ENCODE results near the gene MAPK8IP1.

MAPK8IP1 gene

DNA sequence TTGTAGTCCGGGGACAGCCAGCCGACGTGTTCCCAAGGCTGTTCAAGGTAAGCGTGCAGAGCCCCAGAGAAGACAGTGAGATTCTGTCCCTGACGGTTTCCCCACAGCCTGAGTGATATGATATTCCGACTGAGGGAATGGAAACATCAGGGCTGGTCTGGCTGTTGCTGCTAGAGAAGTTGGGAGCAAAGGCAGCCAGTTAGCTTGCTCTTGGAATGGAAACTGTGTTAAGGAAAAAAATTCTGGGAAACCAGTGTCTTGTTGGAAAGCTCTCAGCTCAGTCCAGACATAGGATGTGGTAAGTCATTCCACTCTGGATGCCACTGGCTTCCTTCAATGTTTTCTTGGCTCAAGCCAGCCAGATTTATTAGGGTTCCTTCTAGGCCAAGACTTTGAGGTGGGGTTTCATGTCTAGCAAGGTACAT lies 29.4 kb upstream of the MAPK8IP1 start:
- Histone ChIP-seq H3K4me3 (no peak overlapping the region), H3K9me3 (no peaks in the 10 kb centered on the region), H3K27me3 (no peaks in the 10 kb centered on the region), H3K4me1 (peaks cover 11 to 96% (median 91%) of the 10 kb centered on the region in 4 donors), H3K36me3 (peaks cover 5 to 24% (median 15%) of the 10 kb centered on the region in 3 donors), H3K27ac (peak overlapping the region; percentile 84 to 88)
- intact Hi-C loops (cut with DNase I; ENCODE audit: low total_unique reads) = loop anchor here (5.0 kb wide), 1 partner anchor 61 kb away; the partner anchor contains the start of gene PEX16
- TF ChIP-seq, protein P1, sequence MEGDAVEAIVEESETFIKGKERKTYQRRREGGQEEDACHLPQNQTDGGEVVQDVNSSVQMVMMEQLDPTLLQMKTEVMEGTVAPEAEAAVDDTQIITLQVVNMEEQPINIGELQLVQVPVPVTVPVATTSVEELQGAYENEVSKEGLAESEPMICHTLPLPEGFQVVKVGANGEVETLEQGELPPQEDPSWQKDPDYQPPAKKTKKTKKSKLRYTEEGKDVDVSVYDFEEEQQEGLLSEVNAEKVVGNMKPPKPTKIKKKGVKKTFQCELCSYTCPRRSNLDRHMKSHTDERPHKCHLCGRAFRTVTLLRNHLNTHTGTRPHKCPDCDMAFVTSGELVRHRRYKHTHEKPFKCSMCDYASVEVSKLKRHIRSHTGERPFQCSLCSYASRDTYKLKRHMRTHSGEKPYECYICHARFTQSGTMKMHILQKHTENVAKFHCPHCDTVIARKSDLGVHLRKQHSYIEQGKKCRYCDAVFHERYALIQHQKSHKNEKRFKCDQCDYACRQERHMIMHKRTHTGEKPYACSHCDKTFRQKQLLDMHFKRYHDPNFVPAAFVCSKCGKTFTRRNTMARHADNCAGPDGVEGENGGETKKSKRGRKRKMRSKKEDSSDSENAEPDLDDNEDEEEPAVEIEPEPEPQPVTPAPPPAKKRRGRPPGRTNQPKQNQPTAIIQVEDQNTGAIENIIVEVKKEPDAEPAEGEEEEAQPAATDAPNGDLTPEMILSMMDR (IDR thresholded peaks at IDR 0.05) = no peak
- DNase-seq = peak; percentile 54 to 73

DNA sequence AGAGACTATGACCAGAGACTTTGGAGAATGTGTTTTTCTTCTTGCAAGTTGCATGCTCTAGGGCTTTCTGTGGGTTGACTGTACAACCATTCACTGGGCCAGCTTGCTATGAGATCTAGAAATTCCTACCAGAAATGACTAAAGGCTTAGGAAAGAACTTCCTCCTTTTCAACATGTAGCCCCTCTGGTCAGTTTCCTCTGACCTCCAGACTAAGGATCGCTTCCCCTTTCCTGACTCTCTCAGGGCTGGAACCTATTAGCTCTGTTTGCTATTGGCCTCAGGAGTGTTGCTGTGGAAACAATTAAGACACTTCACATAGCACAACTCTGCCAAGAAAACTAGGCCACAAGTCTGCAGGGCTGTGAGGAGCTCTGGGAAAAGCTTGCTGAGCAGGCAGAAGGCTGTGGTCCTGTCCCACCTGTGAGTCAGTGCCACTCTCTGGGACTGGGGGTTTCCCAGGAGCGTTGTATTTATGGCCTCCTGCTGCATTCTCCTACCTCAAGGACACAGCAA lies 27.4 kb upstream of the MAPK8IP1 start:
- Histone ChIP-seq H3K36me3 (peaks cover 24 to 43% (median 35%) of the 10 kb centered on the region in 3 donors), H3K4me3 (no peak overlapping the region), H3K4me1 (peaks cover 11 to 76% (median 71%) of the 10 kb centered on the region in 4 donors), H3K9me3 (no peaks in the 10 kb centered on the region), H3K27ac (peak overlapping the region; percentile 84 to 88), H3K27me3 (no peaks in the 10 kb centered on the region)
- TF ChIP-seq, protein P1 (IDR thresholded peaks at IDR 0.05) = no peak
- peak in 1 of 2 donors; percentile 38 for DNase-seq
- intact Hi-C loops (cut with DNase I; ENCODE audit: low total_unique reads) = loop anchor here (5.0 kb wide), 1 partner anchor 59 kb away; the partner anchor contains the start of gene PEX16

DNA sequence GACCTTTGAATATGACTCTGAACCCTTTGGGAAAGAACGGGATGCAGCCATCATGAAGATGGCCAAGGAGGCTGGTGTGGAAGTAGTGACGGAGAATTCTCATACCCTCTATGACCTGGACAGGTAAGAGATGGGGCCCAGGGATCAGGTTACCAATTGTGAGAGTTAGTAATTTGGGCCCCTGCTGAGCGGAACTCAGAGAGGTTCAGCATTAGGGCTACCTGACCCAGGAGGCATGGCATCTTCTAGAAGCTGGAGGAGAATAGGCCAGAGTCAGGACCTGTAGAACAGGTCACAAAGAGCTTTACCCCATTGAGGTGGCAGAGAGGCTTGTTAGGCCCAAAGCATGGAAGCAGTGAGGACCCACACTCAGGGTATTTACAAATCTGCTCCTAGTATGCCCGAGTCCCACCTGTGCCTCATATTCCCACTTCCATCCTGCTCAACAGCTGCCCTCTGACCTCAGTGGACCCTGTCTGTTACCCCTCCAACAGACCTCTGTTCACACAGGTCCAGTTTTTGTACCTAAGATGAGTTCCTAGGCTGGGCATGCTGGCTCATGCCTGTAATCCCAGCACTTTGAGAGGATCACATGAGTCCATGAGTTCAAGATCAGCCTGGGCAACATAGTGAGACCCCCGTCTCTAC lies 26.6 kb upstream of the MAPK8IP1 start:
- H3K9me3 ChIP-seq = no peaks in the 10 kb centered on the region
- H3K27ac ChIP-seq = peak overlapping the region; percentile 84 to 88
- peaks cover 11 to 68% (median 62%) of the 10 kb centered on the region in 4 donors for H3K4me1 ChIP-seq

DNA sequence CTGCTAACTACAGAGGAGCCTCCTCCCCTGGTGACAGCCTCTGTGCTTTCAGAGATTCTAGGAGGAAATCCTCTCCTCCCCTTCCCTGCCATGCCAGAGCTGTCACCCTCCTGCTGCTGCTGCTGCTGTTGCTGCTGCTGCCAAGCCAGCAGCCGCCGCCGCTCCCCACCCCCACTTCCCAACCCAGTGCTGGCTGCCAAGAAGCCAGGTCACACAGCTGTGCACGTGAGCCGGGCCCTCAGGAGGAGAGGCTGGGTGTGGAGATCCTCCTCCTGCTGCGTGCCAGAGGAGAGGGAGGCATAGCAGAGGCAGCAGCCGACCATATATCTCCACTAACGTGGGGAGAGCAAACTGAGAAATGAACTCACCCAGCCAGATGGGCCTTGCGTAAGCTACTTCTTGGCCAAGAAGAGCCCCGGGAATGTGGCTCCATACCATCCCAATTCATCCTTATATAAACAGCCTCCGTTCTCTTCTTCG lies 25.8 kb upstream of the MAPK8IP1 start:
- H3K4me1 ChIP-seq = peaks cover 11 to 59% (median 54%) of the 10 kb centered on the region in 4 donors
- TF ChIP-seq, protein P1 (IDR thresholded peaks at IDR 0.05) = no peak
- H3K27me3 ChIP-seq = no peaks in the 10 kb centered on the region
- peak; percentile 92 to 98 for DNase-seq
- no peaks in the 10 kb centered on the region for H3K9me3 ChIP-seq
- peaks cover 41 to 60% (median 51%) of the 10 kb centered on the region in 3 donors for H3K36me3 ChIP-seq
- peak overlapping the region; percentile 84 to 88 for H3K27ac ChIP-seq
- H3K4me3 ChIP-seq = no peak overlapping the region
- intact Hi-C loops (cut with DNase I; ENCODE audit: low total_unique reads) = loop anchor here (5.0 kb wide), 1 partner anchor 58 kb away; the partner anchor contains the start of gene PEX16

More for the DNA sequence above, 26.6 kb upstream of the MAPK8IP1 start:
- H3K27me3 ChIP-seq = no peaks in the 10 kb centered on the region
- peak in 1 of 2 donors; percentile 62 for DNase-seq
- H3K36me3 ChIP-seq = peaks cover 33 to 52% (median 43%) of the 10 kb centered on the region in 3 donors
- intact Hi-C loops (cut with DNase I; ENCODE audit: low total_unique reads) = loop anchor here (5.0 kb wide), 1 partner anchor 58 kb away; the partner anchor contains the start of gene PEX16
- no peak overlapping the region for H3K4me3 ChIP-seq
- TF ChIP-seq, protein P1 (IDR thresholded peaks at IDR 0.05) = no peak

DNA sequence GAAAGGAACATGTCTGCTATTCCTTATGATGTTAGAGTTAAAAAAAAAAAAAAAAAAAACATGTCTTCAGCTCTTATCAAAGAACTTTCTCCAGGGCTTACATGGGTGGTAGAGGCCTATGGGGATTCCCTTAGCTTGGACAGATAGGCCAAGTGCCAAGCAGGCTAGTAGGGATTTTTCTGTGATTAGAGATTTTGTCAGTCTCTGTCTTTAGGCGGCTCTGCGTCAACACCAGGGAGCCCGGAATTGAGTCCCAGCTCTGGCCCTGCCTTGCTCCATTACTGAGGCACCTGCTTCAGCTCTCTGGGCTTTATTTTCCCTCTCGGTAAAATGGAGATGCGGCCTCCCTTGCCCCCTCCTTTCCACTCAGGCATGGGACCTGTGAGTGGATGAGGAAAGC lies 25.1 kb upstream of the MAPK8IP1 start:
- TF ChIP-seq, protein P1 (IDR thresholded peaks at IDR 0.05) = no peak
- Histone ChIP-seq H3K27me3 (no peaks in the 10 kb centered on the region), H3K36me3 (peaks cover 48 to 66% (median 58%) of the 10 kb centered on the region in 3 donors), H3K9me3 (no peaks in the 10 kb centered on the region), H3K4me1 (peaks cover 11 to 53% (median 48%) of the 10 kb centered on the region in 4 donors), H3K27ac (peak overlapping the region; percentile 84 to 88), H3K4me3 (no peak overlapping the region)
- no peak for DNase-seq
- intact Hi-C loops (cut with DNase I; ENCODE audit: low total_unique reads) = no loop called here

All from tibial artery (tissue), 4 donors.